ENCODE measurements around the gene CCDC106. TPM values are rescaled to one million over a fixed set of nuclear protein-coding genes. Genes with fewer than 3 reads are reported as not detected.

Gene CCDC106
- total RNA-seq, 2 experiments from 2014 or later: 1.7 to 1.8 TPM

- Histone ChIP-seq H3K27ac (ENCODE audit: low read depth in 1 of 2, low read length in 2 of 2) (peak overlapping the region; percentile 96 to 100), H3K4me3 (ENCODE audit: low read length) (peak overlapping the region; percentile 70), H3K36me3 (ENCODE audit: insufficient read depth, low read length) (peaks cover 13% of the 10 kb centered on the region), H3K27me3 (ENCODE audit: control insufficient read depth in 1 of 2, insufficient read depth in 2 of 2, low read length in 2 of 2) (no peaks in the 10 kb centered on the region), H3K4me1 (ENCODE audit: insufficient read depth, low read length) (peaks cover 46% of the 10 kb centered on the region), H3K9me3 (ENCODE audit: control insufficient read depth in 1 of 2, insufficient read depth in 1 of 2, low read length in 2 of 2) (no peaks in the 10 kb centered on the region)
- peak; percentile 79 for ATAC-seq (ENCODE audit: poor library complexity)
- Mint-ChIP-seq H3K4me1 (ENCODE audit: low read depth) (peaks cover 45% of the 10 kb centered on the region), H3K36me3 (ENCODE audit: low read depth) (peaks cover 33% of the 10 kb centered on the region), H3K27ac (peak overlapping the region; percentile 93), H3K9me3 (no peaks in the 10 kb centered on the region), H3K4me3 (peak overlapping the region; percentile 94), H3K27me3 (no peaks in the 10 kb centered on the region)
- intact Hi-C loops (cut with DNase I, micrococcal nuclease): loop anchor here (1.0 to 10.0 kb wide), 2 partner anchors 55 to 1460 kb away; partner anchors contain the start of genes FIZ1 (in 2 of the 2) and TSEN34 (in 1 of the 2)
- ChIA-PET CTCF (interaction anchor here (0.7 to 2.5 kb wide), 5 partner anchors 16 to 315 kb away, joined by 3 to 29 read pairs (median 5); partner anchors contain the start of genes FIZ1 and ZNF865), POLR2A (interaction anchor here (0.6 to 3.9 kb wide), 37 partner anchors 8 to 1539 kb away, joined by 3 to 43 read pairs (median 4); partner anchors contain the start of genes CNOT3, FIZ1, HSPBP1 and KMT5C)
- no peak for TF ChIP-seq CTCF (IDR thresholded peaks at IDR 0.05)
- peak; percentile 97 to 100 (median 99) for DNase-seq
Measured at GRCh38 chr19:55654323-55654867, 6.4 kb downstream of the CCDC106 start.

GRCh38 chr19:55654868-55655647 is 7.0 kb downstream of the CCDC106 start, which contains the start of gene U2AF2:
Gene U2AF2, plus strand, starts transcription at chr19:55655035. Its CDS starts 70 bp downstream, at chr19:55655105.
- peaks cover 40% of the 10 kb centered on the region for H3K4me1 Mint-ChIP-seq (ENCODE audit: low read depth)
- ChIA-PET POLR2A (interaction anchor here (0.7 to 3.9 kb wide), 35 partner anchors 8 to 1540 kb away, joined by 3 to 43 read pairs (median 4); partner anchors contain the start of genes CNOT3, FIZ1, KMT5C and LENG8), CTCF (interaction anchor here (0.7 to 2.5 kb wide), 4 partner anchors 17 to 316 kb away, joined by 3 to 29 read pairs (median 6); partner anchors contain the start of gene FIZ1)
- H3K27me3 Mint-ChIP-seq: no peaks in the 10 kb centered on the region
- ATAC-seq (ENCODE audit: poor library complexity) (peak; percentile 5), DNase-seq (peak; percentile 95 to 98 (median 98))
- peaks cover 19% of the 10 kb centered on the region for H3K36me3 ChIP-seq (ENCODE audit: insufficient read depth, low read length)
- H3K4me3 Mint-ChIP-seq: peak within 1 kb of the TSS; percentile 94
- peak within 1 kb of the TSS; percentile 93 for H3K27ac Mint-ChIP-seq
- H3K27me3 ChIP-seq (ENCODE audit: control insufficient read depth in 1 of 2, insufficient read depth in 2 of 2, low read length in 2 of 2): no peaks in the 10 kb centered on the region
- intact Hi-C loops (cut with DNase I, micrococcal nuclease): loop anchor here (1.0 to 10.0 kb wide), 4 partner anchors 20 to 1460 kb away; partner anchors contain the start of genes EPN1 (in 2 of the 2), FIZ1 (in 2 of the 2), PPP1R12C (in 1 of the 2) and TSEN34 (in 1 of the 2)
- H3K27ac ChIP-seq (ENCODE audit: low read depth in 1 of 2, low read length in 2 of 2): peak within 1 kb of the TSS; percentile 100
- no peaks in the 10 kb centered on the region for H3K9me3 ChIP-seq (ENCODE audit: control insufficient read depth in 1 of 2, insufficient read depth in 1 of 2, low read length in 2 of 2)
- no peak for TF ChIP-seq CTCF (IDR thresholded peaks at IDR 0.05)
- H3K9me3 Mint-ChIP-seq: no peaks in the 10 kb centered on the region
- peaks cover 37% of the 10 kb centered on the region for H3K36me3 Mint-ChIP-seq (ENCODE audit: low read depth)
- H3K4me3 ChIP-seq (ENCODE audit: low read length): peak within 1 kb of the TSS; percentile 70
- peaks cover 51% of the 10 kb centered on the region for H3K4me1 ChIP-seq (ENCODE audit: insufficient read depth, low read length)

- Histone ChIP-seq H3K27me3 (ENCODE audit: control insufficient read depth in 1 of 2, insufficient read depth in 2 of 2, low read length in 2 of 2) (no peaks in the 10 kb centered on the region), H3K4me1 (ENCODE audit: insufficient read depth, low read length) (peaks cover 54% of the 10 kb centered on the region), H3K36me3 (ENCODE audit: insufficient read depth, low read length) (peaks cover 25% of the 10 kb centered on the region), H3K4me3 (ENCODE audit: low read length) (peak overlapping the region; percentile 70), H3K9me3 (ENCODE audit: control insufficient read depth in 1 of 2, insufficient read depth in 1 of 2, low read length in 2 of 2) (no peaks in the 10 kb centered on the region), H3K27ac (ENCODE audit: low read depth in 1 of 2, low read length in 2 of 2) (peak overlapping the region; percentile 100)
- peaks cover 43% of the 10 kb centered on the region for H3K36me3 Mint-ChIP-seq (ENCODE audit: low read depth)
- TF ChIP-seq CTCF (IDR thresholded peaks at IDR 0.05): no peak
- H3K27me3 Mint-ChIP-seq: no peaks in the 10 kb centered on the region
- ATAC-seq (ENCODE audit: poor library complexity) (no peak), DNase-seq (no peak)
- H3K27ac Mint-ChIP-seq: peak overlapping the region; percentile 93
- H3K4me3 Mint-ChIP-seq: peak overlapping the region; percentile 94
- POLR2A ChIA-PET: interaction anchor here (1.5 to 2.0 kb wide), 2 partner anchors 19 to 30 kb away, joined by 3 to 35 read pairs; partner anchors contain the start of genes EPN1 and ZNF784
- H3K9me3 Mint-ChIP-seq: no peaks in the 10 kb centered on the region
- peaks cover 36% of the 10 kb centered on the region for H3K4me1 Mint-ChIP-seq (ENCODE audit: low read depth)
- CTCF ChIA-PET: no interaction called here
- intact Hi-C loops (cut with DNase I, micrococcal nuclease): loop anchor here (1.0 to 10.0 kb wide), 4 partner anchors 15 to 1461 kb away; partner anchors contain the start of genes EPN1 (in 2 of the 2), PPP1R12C (in 1 of the 2) and TSEN34 (in 1 of the 2)
Measured at GRCh38 chr19:55655648-55656040, 7.6 kb downstream of the CCDC106 start.
